HepG2 (cell line): ENCODE results near the gene FAM20A. TPM values are rescaled to one million over a fixed set of nuclear protein-coding genes. Genes with fewer than 3 reads are reported as not detected.

Source experiments
- ATAC-seq: fragments of 200-7000 bp; cut with Tn5 transposase; 3 replicates; pipeline ENCODE4 v1.9.1; 2020; ENCODE audit warnings: mild to moderate bottlenecking, moderate library complexity
- BruUV-seq: library from RNA; stranded (reverse); fragments of 400-500 nt; replicated peaks from 2 replicates; lab custom pipeline; 2021; lab: Mats Ljungman, UMichigan
- CTCF ChIA-PET: fragments of 300-600 bp; formaldehyde crosslinking; extraction: SDS; loops from one replicate; lab custom pipeline; 2021; ENCODE audit warnings: low total read pairs, inconsistent platforms, low intra/inter-chr PET ratio; lab: Yijun Ruan, JAX
- POLR2A ChIA-PET: fragments of 350-600 bp; sonication (Branson Sonifier 250); formaldehyde crosslinking; loops from one replicate; lab custom pipeline; 2020; ENCODE audit warnings: antibody characterized with exemption, inconsistent platforms; lab: Yijun Ruan, JAX
- DNase-seq: peaks from one replicate; pipeline ENCODE4 v3.0.0-alpha.2; 2015; ENCODE audit warnings: low spot score
- FAIRE-seq: peaks from 3 replicates; lab custom pipeline; 2011; peaks lifted over from hg19 to GRCh38; lab: Jason Lieb, UNC
- H2AFZ ChIP-seq: one replicate; pipeline ENCODE4 v1.6.1; 2011; ENCODE audit warnings: low read length, inconsistent platforms
- H3K27ac ChIP-seq: fragments of 300-600 bp; 3 replicates; pipeline ENCODE4 v1.8.0; 2011; ENCODE audit warnings: mixed run types, mild to moderate bottlenecking, mixed read lengths, low read length, inconsistent platforms; ENCODE audit not compliant: insufficient read depth; ENCODE audit errors: extremely low read length
- H3K27me3 ChIP-seq, 2 experiments: fragments of 200-600 bp in 1 of 2; 2 replicates in 1 of 2; 3 replicates in 1 of 2; pipeline versions ENCODE4 v1.6.0 to v1.8.0; 2011; ENCODE audit warnings: low read length in 2 of 2, mild to moderate bottlenecking in 2 of 2, moderate library complexity in 2 of 2, inconsistent platforms in 1 of 2; ENCODE audit not compliant: insufficient read depth in 2 of 2, control insufficient read depth in 1 of 2
- H3K36me3 ChIP-seq, 2 experiments: fragments of 200-600 bp in 1 of 2; replicated peaks in 1 of 2; 2 replicates in 1 of 2; 3 replicates in 1 of 2; pipeline versions ENCODE4 v1.5.1 to v1.8.0; 2011; ENCODE audit warnings: low read length in 2 of 2, inconsistent platforms in 1 of 2; ENCODE audit not compliant: insufficient read depth in 2 of 2, control insufficient read depth in 1 of 2
- H3K4me1 ChIP-seq: 2 replicates; pipeline ENCODE4 v1.5.1; 2012; ENCODE audit warnings: low read length, inconsistent platforms; ENCODE audit not compliant: insufficient read depth
- H3K4me2 ChIP-seq: 2 replicates; pipeline ENCODE4 v1.6.0; 2011; ENCODE audit warnings: low read depth, low read length, inconsistent platforms
- H3K4me3 ChIP-seq, 3 experiments: fragments of 200-600 bp in 1 of 3; sonication (generic), shearing (Covaris generic) in 1 of 3; replicated peaks in 1 of 3; 2 replicates each; pipeline ENCODE4 v1.5.1; 2011 to 2016; ENCODE audit warnings: low read length in 3 of 3, inconsistent platforms in 2 of 3, low read depth in 2 of 3, mild to moderate bottlenecking in 2 of 3, control low read depth in 1 of 3, mixed read lengths in 1 of 3; ENCODE audit not compliant: insufficient read depth in 1 of 3
- H3K79me2 ChIP-seq: one replicate; pipeline ENCODE4 v1.6.1; 2011; ENCODE audit warnings: low read length, inconsistent platforms; ENCODE audit not compliant: insufficient read depth
- H3K9ac ChIP-seq: 2 replicates; pipeline ENCODE4 v1.6.0; 2011; ENCODE audit warnings: mild to moderate bottlenecking, low read depth, low read length, inconsistent platforms; ENCODE audit not compliant: insufficient read depth
- H3K9me3 ChIP-seq: 2 replicates; pipeline ENCODE4 v1.5.1; 2012; ENCODE audit warnings: mild to moderate bottlenecking, low read length
- H4K20me1 ChIP-seq: 2 replicates; pipeline ENCODE4 v1.6.0; 2011; ENCODE audit warnings: inconsistent platforms, mild to moderate bottlenecking, low read length, moderate library complexity; ENCODE audit not compliant: insufficient read depth
- DR1 ChIP-seq: sonication (generic); formaldehyde crosslinking; IDR thresholded peaks from 2 replicates; pipeline ENCODE4 v1.8.0; 2021; ENCODE audit warnings: mild to moderate bottlenecking, missing genetic modification reagents, inconsistent platforms
- GABPA ChIP-seq, 2 experiments: IDR thresholded peaks; 2 replicates each; pipeline ENCODE4 v1.6.1; 2011 to 2016; ENCODE audit warnings: low read depth in 2 of 2, low read length in 1 of 2, missing biosample characterization in 1 of 2, missing genetic modification characterization in 1 of 2
- HDAC1 ChIP-seq: sonication (generic); formaldehyde crosslinking; IDR thresholded peaks from 2 replicates; pipeline ENCODE4 v1.5.1; 2020; ENCODE audit warnings: mild to moderate bottlenecking, missing genetic modification reagents
- HMG20B ChIP-seq: conservative IDR thresholded peaks from 2 replicates; pipeline ENCODE4 v1.6.1; 2016; ENCODE audit warnings: missing genetic modification reagents, missing compliant biosample characterization
- MYNN ChIP-seq: sonication (generic); formaldehyde crosslinking; IDR thresholded peaks from 2 replicates; pipeline ENCODE4 v1.4.0; 2020; ENCODE audit warnings: mild to moderate bottlenecking, low read depth, missing genetic modification reagents
- REPIN1 ChIP-seq: sonication (generic); formaldehyde crosslinking; IDR thresholded peaks from 2 replicates; pipeline ENCODE4 v1.8.0; 2022; ENCODE audit warnings: missing genetic modification reagents, low read depth, mild to moderate bottlenecking, borderline replicate concordance
- ZNF605 ChIP-seq: sonication (generic); formaldehyde crosslinking; IDR thresholded peaks from 2 replicates; pipeline ENCODE4 v1.8.0; 2022; ENCODE audit warnings: mild to moderate bottlenecking, missing genetic modification reagents
- ZNF619 ChIP-seq: sonication (generic); formaldehyde crosslinking; IDR thresholded peaks from 2 replicates; pipeline ENCODE4 v1.4.0; 2020; ENCODE audit warnings: mild to moderate bottlenecking, missing genetic modification reagents
- WGBS: methylation state at CpG from one replicate; pipeline ENCODE4 v1.1.6; 2017; ENCODE audit warnings: low lambda C conversion rate; 5-methylcytosine and 5-hydroxymethylcytosine counted together
- in situ Hi-C: cut with HindIII; loops from 2 replicates; pipeline ENCODE4 v1.10.0; 2017; ENCODE audit warnings: low pct_unique_long_range_greater_than_20kb; ENCODE audit not compliant: extremely low pct_ligation_motif_present
- intact Hi-C: fragments of 100-400 bp; cut with micrococcal nuclease; formaldehyde crosslinking; loops from one replicate; pipeline ENCODE4 v1.10.0; 2022; ENCODE audit not compliant: unreplicated experiment
- polyA plus RNA-seq, 8 experiments: library from polyadenylated mRNA; depleted of rRNA in 3 of 8; stranded (reverse) in 7 of 8; unstranded in 1 of 8; fragments of >200 nt; fragmentation: Illumina TruSeq in 4 of 8; extraction: Trizol in 4 of 8; gene quantifications; 2 replicates each; pipeline versions ENCODE4 v1.2.1 to v1.2.3, GENCODE V29; 2011 to 2016; ENCODE audit warnings: low read depth in 4 of 8, missing spikeins in 1 of 8, mixed read lengths in 1 of 8; ENCODE audit not compliant: insufficient read depth in 1 of 8
- total RNA-seq, 5 experiments: library from RNA; depleted of rRNA; stranded (reverse); fragments of >200 nt; fragmentation: Illumina TruSeq; extraction: Trizol; gene quantifications; 2 replicates each; pipeline ENCODE4 v1.2.3, GENCODE V29; 2016; ENCODE audit warnings: low read depth in 1 of 5
- TF ChIP-seq, protein P1 (sequence below): sonication (generic); formaldehyde crosslinking; conservative IDR thresholded peaks from 2 replicates; pipeline ENCODE4 v1.8.1; 2023; ENCODE audit warnings: missing genetic modification reagents
- TF ChIP-seq, protein P2 (sequence below): sonication (generic); formaldehyde crosslinking; IDR thresholded peaks from 2 replicates; pipeline ENCODE4 v1.8.0; 2022; ENCODE audit warnings: mild to moderate bottlenecking, missing genetic modification reagents, borderline replicate concordance
- TF ChIP-seq, protein P3 (sequence below): IDR thresholded peaks from 2 replicates; pipeline ENCODE4 v1.6.1; 2012; ENCODE audit warnings: low read depth, low read length, improper control_type of control experiment
- TF ChIP-seq, protein P4 (sequence below): sonication (generic); formaldehyde crosslinking; IDR thresholded peaks from 2 replicates; pipeline ENCODE4 v1.5.0; 2020; ENCODE audit warnings: mild to moderate bottlenecking, missing genetic modification reagents, moderate library complexity
- TF ChIP-seq, protein P5 (sequence below): sonication (generic); formaldehyde crosslinking; IDR thresholded peaks from 2 replicates; pipeline ENCODE4 v1.4.0; 2020; ENCODE audit warnings: missing genetic modification reagents, mild to moderate bottlenecking, borderline replicate concordance

Gene FAM20A
- total and polyA plus RNA-seq, 2 of the 13 experiments (the other 11 are each of a cell fraction or from before 2014, with no cell fraction given) = 9.3 to 20.7 TPM

DNA sequence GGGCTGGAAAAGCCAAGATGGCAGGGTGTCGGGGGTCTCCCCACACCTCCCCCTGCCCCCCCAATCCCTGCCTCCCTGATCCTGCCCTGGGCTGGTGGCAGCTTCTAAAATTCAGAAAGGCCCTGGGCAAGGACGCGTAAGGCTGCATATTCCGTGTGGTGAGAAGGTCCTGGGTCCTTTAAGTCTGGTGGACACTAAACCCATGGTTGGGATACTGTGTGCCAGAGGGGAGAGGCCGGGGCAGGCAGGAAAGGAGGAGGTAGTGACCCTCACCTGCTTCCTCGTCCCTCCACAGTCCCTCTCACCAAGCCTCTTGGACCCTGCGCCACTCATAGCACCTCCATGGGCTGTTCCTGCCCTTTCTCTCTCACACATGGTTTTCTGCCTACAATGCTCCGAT is 60.2 kb downstream of the FAM20A start (continued):
- TF ChIP-seq MYNN (no peak), ZNF605 (0 out of 2 replicates have a peak, but pooled peaks have one; percentile 8), ZNF619 (CRISPR knock-in tag) (no peak), HDAC1 (CRISPR knock-in tag) (no peak), HMG20B (CRISPR knock-in tag) (no peak)
- TF ChIP-seq, protein P1, sequence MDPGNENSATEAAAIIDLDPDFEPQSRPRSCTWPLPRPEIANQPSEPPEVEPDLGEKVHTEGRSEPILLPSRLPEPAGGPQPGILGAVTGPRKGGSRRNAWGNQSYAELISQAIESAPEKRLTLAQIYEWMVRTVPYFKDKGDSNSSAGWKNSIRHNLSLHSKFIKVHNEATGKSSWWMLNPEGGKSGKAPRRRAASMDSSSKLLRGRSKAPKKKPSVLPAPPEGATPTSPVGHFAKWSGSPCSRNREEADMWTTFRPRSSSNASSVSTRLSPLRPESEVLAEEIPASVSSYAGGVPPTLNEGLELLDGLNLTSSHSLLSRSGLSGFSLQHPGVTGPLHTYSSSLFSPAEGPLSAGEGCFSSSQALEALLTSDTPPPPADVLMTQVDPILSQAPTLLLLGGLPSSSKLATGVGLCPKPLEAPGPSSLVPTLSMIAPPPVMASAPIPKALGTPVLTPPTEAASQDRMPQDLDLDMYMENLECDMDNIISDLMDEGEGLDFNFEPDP (CRISPR knock-in tag) = no peak
- TF ChIP-seq, protein P2, sequence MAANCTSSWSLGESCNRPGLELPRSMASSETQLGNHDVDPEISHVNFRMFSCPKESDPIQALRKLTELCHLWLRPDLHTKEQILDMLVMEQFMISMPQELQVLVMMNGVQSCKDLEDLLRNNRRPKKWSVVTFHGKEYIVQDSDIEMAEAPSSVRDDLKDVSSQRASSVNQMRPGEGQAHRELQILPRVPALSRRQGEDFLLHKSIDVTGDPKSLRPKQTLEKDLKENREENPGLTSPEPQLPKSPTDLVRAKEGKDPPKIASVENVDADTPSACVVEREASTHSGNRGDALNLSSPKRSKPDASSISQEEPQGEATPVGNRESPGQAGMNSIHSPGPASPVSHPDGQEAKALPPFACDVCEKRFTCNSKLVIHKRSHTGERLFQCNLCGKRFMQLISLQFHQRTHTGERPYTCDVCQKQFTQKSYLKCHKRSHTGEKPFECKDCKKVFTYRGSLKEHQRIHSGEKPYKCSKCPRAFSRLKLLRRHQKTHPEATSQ = no peak

DNA sequence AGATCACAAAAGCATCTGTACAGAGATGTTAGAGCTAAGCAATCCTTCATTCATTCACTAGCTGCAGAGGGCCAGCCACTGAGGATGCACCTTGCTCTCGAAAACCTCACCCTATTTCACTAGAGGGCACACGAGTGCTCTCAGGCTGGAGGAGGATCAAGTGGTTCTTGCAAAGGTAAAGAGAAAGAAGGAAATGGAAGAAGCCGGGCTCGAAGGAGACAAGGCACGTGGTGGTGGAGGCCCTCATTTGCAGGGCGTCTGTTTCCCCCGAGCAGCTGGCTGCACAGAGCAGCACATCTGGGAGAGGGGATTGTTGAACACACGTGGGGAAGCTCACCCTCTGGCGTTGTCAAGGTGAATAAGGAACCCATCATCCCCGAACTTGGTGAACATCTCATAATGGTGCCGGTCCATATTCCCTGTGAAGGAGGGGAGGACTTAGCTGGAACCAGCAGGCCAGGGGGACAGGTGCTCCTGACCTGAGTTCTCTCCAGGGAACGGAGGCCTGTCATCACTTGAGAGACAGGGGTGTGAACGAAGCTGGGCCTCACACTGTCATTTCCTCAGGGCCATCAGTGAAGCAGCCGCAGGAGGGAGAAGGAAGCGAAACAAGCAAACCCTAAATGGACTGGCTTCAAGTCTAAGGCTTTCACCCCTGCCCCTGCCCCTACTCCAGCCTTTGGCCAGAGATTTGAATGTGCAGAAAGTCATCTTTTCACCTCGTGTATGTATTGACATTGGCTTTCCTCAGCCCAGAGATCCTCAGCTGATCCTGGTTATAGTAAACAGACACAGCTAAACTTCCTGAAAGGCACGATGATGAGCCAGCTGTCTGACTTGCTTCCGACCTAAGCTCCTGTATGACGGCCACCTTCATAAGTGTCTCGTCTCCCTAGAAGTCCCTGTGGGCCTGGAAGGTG is 61.4 kb downstream of the FAM20A start:
- in situ Hi-C loops (loop anchor here (5.0 kb wide), 2 partner anchors 57 to 222 kb away; no protein-coding TSS in a partner anchor), intact Hi-C loops (no loop called here)
- FAIRE-seq = no peak
- peak; percentile 4 for ATAC-seq
- no peak overlapping the region for H3K4me2 ChIP-seq
- H3K9ac ChIP-seq = no peak overlapping the region
- peak; percentile 24 for DNase-seq
- H3K27ac ChIP-seq = no peak overlapping the region
- H4K20me1 ChIP-seq = no peaks in the 10 kb centered on the region
- no peak overlapping the region for H3K4me3 ChIP-seq
- no peaks in the 10 kb centered on the region for H3K9me3 ChIP-seq
- peaks cover 19 to 29% of the 10 kb centered on the region in 2 experiments for H3K36me3 ChIP-seq
- ChIA-PET CTCF (no interaction called here), POLR2A (interaction anchor here (1.1 to 1.8 kb wide), 3 partner anchors 27 to 75 kb away, joined by 3 to 6 read pairs (median 6); partner anchors contain the start of genes FAM20A and PRKAR1A)
- no peak overlapping the region for H2AFZ ChIP-seq
- no peaks in the 10 kb centered on the region for H3K27me3 ChIP-seq
- WGBS = 91% methylated on average over 20 of the region's 20 CpGs
- peaks cover 16% of the 10 kb centered on the region for H3K4me1 ChIP-seq
- no peaks in the 10 kb centered on the region for H3K79me2 ChIP-seq
- BruUV-seq = no TSS peak
- TF ChIP-seq, protein P3, sequence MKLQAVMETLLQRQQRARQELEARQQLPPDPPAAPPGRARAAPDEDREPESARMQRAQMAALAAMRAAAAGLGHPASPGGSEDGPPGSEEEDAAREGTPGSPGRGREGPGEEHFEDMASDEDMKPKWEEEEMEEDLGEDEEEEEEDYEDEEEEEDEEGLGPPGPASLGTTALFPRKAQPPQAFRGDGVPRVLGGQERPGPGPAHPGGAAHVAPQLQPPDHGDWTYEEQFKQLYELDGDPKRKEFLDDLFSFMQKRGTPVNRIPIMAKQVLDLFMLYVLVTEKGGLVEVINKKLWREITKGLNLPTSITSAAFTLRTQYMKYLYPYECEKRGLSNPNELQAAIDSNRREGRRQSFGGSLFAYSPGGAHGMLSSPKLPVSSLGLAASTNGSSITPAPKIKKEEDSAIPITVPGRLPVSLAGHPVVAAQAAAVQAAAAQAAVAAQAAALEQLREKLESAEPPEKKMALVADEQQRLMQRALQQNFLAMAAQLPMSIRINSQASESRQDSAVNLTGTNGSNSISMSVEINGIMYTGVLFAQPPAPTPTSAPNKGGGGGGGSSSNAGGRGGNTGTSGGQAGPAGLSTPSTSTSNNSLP = no peak
- TF ChIP-seq, protein P4, sequence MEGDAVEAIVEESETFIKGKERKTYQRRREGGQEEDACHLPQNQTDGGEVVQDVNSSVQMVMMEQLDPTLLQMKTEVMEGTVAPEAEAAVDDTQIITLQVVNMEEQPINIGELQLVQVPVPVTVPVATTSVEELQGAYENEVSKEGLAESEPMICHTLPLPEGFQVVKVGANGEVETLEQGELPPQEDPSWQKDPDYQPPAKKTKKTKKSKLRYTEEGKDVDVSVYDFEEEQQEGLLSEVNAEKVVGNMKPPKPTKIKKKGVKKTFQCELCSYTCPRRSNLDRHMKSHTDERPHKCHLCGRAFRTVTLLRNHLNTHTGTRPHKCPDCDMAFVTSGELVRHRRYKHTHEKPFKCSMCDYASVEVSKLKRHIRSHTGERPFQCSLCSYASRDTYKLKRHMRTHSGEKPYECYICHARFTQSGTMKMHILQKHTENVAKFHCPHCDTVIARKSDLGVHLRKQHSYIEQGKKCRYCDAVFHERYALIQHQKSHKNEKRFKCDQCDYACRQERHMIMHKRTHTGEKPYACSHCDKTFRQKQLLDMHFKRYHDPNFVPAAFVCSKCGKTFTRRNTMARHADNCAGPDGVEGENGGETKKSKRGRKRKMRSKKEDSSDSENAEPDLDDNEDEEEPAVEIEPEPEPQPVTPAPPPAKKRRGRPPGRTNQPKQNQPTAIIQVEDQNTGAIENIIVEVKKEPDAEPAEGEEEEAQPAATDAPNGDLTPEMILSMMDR (CRISPR knock-in tag) = peak; percentile 59
- no peak for TF ChIP-seq DR1 (CRISPR knock-in tag)
- TF ChIP-seq REPIN1 (CRISPR knock-in tag) = no peak
- TF ChIP-seq GABPA (IDR thresholded peaks at IDR 0.05; ENCODE audit: low read depth, low read length) = no peak
- no peak for TF ChIP-seq GABPA (CRISPR knock-in tag; IDR thresholded peaks at IDR 0.05; ENCODE audit: low read depth)
- TF ChIP-seq, protein P5, sequence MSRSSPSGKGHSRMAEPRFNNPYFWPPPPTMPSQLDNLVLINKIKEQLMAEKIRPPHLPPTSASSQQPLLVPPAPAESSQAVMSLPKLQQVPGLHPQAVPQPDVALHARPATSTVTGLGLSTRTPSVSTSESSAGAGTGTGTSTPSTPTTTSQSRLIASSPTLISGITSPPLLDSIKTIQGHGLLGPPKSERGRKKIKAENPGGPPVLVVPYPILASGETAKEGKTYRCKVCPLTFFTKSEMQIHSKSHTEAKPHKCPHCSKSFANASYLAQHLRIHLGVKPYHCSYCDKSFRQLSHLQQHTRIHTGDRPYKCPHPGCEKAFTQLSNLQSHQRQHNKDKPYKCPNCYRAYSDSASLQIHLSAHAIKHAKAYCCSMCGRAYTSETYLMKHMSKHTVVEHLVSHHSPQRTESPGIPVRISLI (CRISPR knock-in tag) = no peak
